ENCODE measurements around the gene BICRA. TPM values are rescaled to one million over a fixed set of nuclear protein-coding genes. Genes with fewer than 3 reads are reported as not detected.

The BICRA gene
- total and polyA plus RNA-seq, 2 of the 4 experiments (the other 2 are of a cell fraction), result 1.8 to 3.5 TPM

GRCh38 chr19:47625650-47626049, 16.7 kb downstream of the BICRA start:
- no peak overlapping the region for H2BK120ac ChIP-seq (ENCODE audit: low read depth, low read length)
- H3K9ac ChIP-seq (ENCODE audit: low read depth, low read length), result no peak overlapping the region
- no peak overlapping the region for H3K56ac ChIP-seq (ENCODE audit: extremely low read depth, insufficient read depth, low read length)
- peaks cover 28% of the 10 kb centered on the region for H3K9me1 ChIP-seq (ENCODE audit: insufficient read depth, low read length)
- intact Hi-C loops (cut with micrococcal nuclease) (no loop called here), dilution Hi-C loops (cut with HindIII; ENCODE audit: low sequenced_read_pairs, unreplicated experiment) (no loop called here), in situ Hi-C loops (cut with MboI; ENCODE audit: low sequenced_read_pairs) (no loop called here)
- no peaks in the 10 kb centered on the region for H3K27me3 ChIP-seq (ENCODE audit: control insufficient read depth, insufficient read depth, low read length)
- no peak overlapping the region for H3K4ac ChIP-seq (ENCODE audit: low read depth, low read length)
- H2BK15ac ChIP-seq (ENCODE audit: low read depth, low read length), result no peak overlapping the region
- ATAC-seq (ENCODE audit: low read depth) (no peak), DNase-seq (no peak)
- H4K8ac ChIP-seq (ENCODE audit: low read depth in 2 of 2, low read length in 2 of 2), result no peak overlapping the region
- no peak overlapping the region for H2AK5ac ChIP-seq (ENCODE audit: low read depth, low read length)
- no peak overlapping the region for H2AFZ ChIP-seq (replicated peaks; ENCODE audit: low read length, poor library complexity)
- POLR2A ChIA-PET (ENCODE audit: unreplicated experiment), result interaction anchor here (0.5 kb wide), 1 partner anchor 8 kb away, joined by 3 read pairs; no protein-coding TSS in a partner anchor
- peaks cover 8% of the 10 kb centered on the region for H3K36me3 ChIP-seq (ENCODE audit: control insufficient read depth, insufficient read depth, low read length)
- H3K4me2 ChIP-seq (ENCODE audit: low read depth, low read length), result no peak overlapping the region
- TF ChIP-seq MXI1 (IDR thresholded peaks at IDR 0.05; ENCODE audit: borderline replicate concordance, low read depth, low read length), result no peak
- no peak for TF ChIP-seq POLR2A (IDR thresholded peaks at IDR 0.05; ENCODE audit: low read depth, low read length)
- no peak for TF ChIP-seq CEBPB (IDR thresholded peaks at IDR 0.05; ENCODE audit: low read depth, low read length)
- no peak for TF ChIP-seq CHD1 (IDR thresholded peaks at IDR 0.05; ENCODE audit: low read depth, low read length)
- no peak for TF ChIP-seq NFE2L2 (IDR thresholded peaks at IDR 0.05; ENCODE audit: low read depth, low read length)
- TF ChIP-seq SMC3 (IDR thresholded peaks at IDR 0.05; ENCODE audit: low read depth, low read length), result no peak
- TF ChIP-seq ELK1 (IDR thresholded peaks at IDR 0.05; ENCODE audit: borderline replicate concordance, low read depth, low read length), result no peak
- no peak for TF ChIP-seq RFX5 (IDR thresholded peaks at IDR 0.05; ENCODE audit: low read depth, low read length)
- TF ChIP-seq BHLHE40 (IDR thresholded peaks at IDR 0.05; ENCODE audit: low read depth, low read length), result no peak
- TF ChIP-seq, protein P1, sequence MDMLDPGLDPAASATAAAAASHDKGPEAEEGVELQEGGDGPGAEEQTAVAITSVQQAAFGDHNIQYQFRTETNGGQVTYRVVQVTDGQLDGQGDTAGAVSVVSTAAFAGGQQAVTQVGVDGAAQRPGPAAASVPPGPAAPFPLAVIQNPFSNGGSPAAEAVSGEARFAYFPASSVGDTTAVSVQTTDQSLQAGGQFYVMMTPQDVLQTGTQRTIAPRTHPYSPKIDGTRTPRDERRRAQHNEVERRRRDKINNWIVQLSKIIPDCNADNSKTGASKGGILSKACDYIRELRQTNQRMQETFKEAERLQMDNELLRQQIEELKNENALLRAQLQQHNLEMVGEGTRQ (IDR thresholded peaks at IDR 0.05; ENCODE audit: low read depth, low read length), result no peak
- TF ChIP-seq MAFK (IDR thresholded peaks at IDR 0.05; ENCODE audit: low read depth, low read length), result no peak
- TF ChIP-seq, protein P2, sequence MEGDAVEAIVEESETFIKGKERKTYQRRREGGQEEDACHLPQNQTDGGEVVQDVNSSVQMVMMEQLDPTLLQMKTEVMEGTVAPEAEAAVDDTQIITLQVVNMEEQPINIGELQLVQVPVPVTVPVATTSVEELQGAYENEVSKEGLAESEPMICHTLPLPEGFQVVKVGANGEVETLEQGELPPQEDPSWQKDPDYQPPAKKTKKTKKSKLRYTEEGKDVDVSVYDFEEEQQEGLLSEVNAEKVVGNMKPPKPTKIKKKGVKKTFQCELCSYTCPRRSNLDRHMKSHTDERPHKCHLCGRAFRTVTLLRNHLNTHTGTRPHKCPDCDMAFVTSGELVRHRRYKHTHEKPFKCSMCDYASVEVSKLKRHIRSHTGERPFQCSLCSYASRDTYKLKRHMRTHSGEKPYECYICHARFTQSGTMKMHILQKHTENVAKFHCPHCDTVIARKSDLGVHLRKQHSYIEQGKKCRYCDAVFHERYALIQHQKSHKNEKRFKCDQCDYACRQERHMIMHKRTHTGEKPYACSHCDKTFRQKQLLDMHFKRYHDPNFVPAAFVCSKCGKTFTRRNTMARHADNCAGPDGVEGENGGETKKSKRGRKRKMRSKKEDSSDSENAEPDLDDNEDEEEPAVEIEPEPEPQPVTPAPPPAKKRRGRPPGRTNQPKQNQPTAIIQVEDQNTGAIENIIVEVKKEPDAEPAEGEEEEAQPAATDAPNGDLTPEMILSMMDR (conservative IDR thresholded peaks at IDR 0.05; ENCODE audit: low read depth, low read length), result no peak
- no peak for TF ChIP-seq FOS (IDR thresholded peaks at IDR 0.05; ENCODE audit: low read depth, low read length)
- no peak for TF ChIP-seq RAD21 (IDR thresholded peaks at IDR 0.05; ENCODE audit: low read length)
- TF ChIP-seq RCOR1 (IDR thresholded peaks at IDR 0.05; ENCODE audit: insufficient replicate concordance, low read length), result no peak
- TF ChIP-seq MAZ (IDR thresholded peaks at IDR 0.05; ENCODE audit: borderline replicate concordance, low read depth, low read length), result no peak
- H2AK9ac ChIP-seq (replicated peaks; ENCODE audit: low read depth, low read length, poor library complexity), result no peak overlapping the region
- no peak overlapping the region for H3K23ac ChIP-seq (ENCODE audit: low read depth, low read length)
- no peak overlapping the region for H2BK5ac ChIP-seq (ENCODE audit: low read depth, low read length, poor library complexity, severe bottlenecking)
- no peaks in the 10 kb centered on the region for H3K9me3 ChIP-seq (ENCODE audit: control insufficient read depth, insufficient read depth, low read length)
- H3K4me1 ChIP-seq (ENCODE audit: control insufficient read depth, insufficient read depth, low read length), result peaks cover 4% of the 10 kb centered on the region; the same call in 1 of the 2 replicates
- H3K18ac ChIP-seq (ENCODE audit: low read depth, low read length), result no peak overlapping the region
- H4K91ac ChIP-seq (ENCODE audit: insufficient read depth, low read depth, low read length), result no peak overlapping the region
- H2BK20ac ChIP-seq (ENCODE audit: low read depth, low read length), result no peak overlapping the region
- no peak overlapping the region for H4K5ac ChIP-seq (ENCODE audit: low read depth, low read length)
- no TSS peak for BruUV-seq (replicated peaks)
- CTCF ChIA-PET, result no interaction called here
- no peak overlapping the region for H3K4me3 ChIP-seq (ENCODE audit: insufficient read depth, low read depth, low read length)
- H3K14ac ChIP-seq (replicated peaks; ENCODE audit: low read depth, low read length), result no peak overlapping the region
- 67% methylated on average over 4 of the region's 7 CpGs; no CpG with 5 or more reads in 1 of the 2 experiments for WGBS, 2 experiments (ENCODE audit: extremely low coverage in 2 of 2, insufficient read length in 1 of 2)
- H4K20me1 ChIP-seq (ENCODE audit: insufficient read depth, low read length), result peaks cover 70% of the 10 kb centered on the region
- H3K79me1 ChIP-seq (ENCODE audit: low read depth in 1 of 2, low read length in 2 of 2), result peaks cover 22 to 71% of the 10 kb centered on the region in 2 experiments
- H3K27ac ChIP-seq (ENCODE audit: insufficient read depth, low read length), result no peak overlapping the region
